HepG2 (cell line): Measurements from ENCODE around the gene STK40. TPM values are rescaled to one million over a fixed set of nuclear protein-coding genes. Genes with fewer than 3 reads are reported as not detected.

Experiments used
- ARID3A ChIP-seq: IDR thresholded peaks from 2 replicates; pipeline ENCODE4 v1.6.1; 2012; ENCODE audit warnings: low read depth, low read length, improper control_type of control experiment
- ATF5 ChIP-seq: sonication (generic); formaldehyde crosslinking; IDR thresholded peaks from 2 replicates; pipeline ENCODE4 v1.4.0; 2020; ENCODE audit warnings: mild to moderate bottlenecking, low read depth, missing genetic modification reagents
- HNF4A ChIP-seq: sonication (generic); formaldehyde crosslinking; IDR thresholded peaks from 2 replicates; pipeline ENCODE4 v1.4.0; 2020; ENCODE audit warnings: missing genetic modification reagents
- KLF16 ChIP-seq, 2 experiments: sonication (generic) in 1 of 2; formaldehyde crosslinking in 1 of 2; IDR thresholded peaks; 2 replicates each; pipeline versions ENCODE4 v1.6.1 to v1.8.0; 2016 to 2023; ENCODE audit warnings: missing genetic modification reagents in 2 of 2, missing compliant biosample characterization in 1 of 2
- RXRA ChIP-seq: sonication (generic); formaldehyde crosslinking; IDR thresholded peaks from 2 replicates; pipeline ENCODE4 v1.5.1; 2020; ENCODE audit warnings: missing genetic modification reagents
- SNAPC4 ChIP-seq: sonication (generic); formaldehyde crosslinking; IDR thresholded peaks from 2 replicates; pipeline ENCODE4 v1.4.0; 2020; ENCODE audit warnings: mild to moderate bottlenecking, missing genetic modification reagents
- ZNF740 ChIP-seq: sonication (generic); formaldehyde crosslinking; IDR thresholded peaks from 2 replicates; pipeline ENCODE4 v1.4.0; 2020; ENCODE audit warnings: missing genetic modification reagents
- ZSCAN21 ChIP-seq: sonication (generic); formaldehyde crosslinking; IDR thresholded peaks from 2 replicates; pipeline ENCODE4 v1.8.0; 2022; ENCODE audit warnings: mild to moderate bottlenecking, missing genetic modification reagents, moderate library complexity, borderline replicate concordance
- polyA plus RNA-seq, 8 experiments: library from polyadenylated mRNA; depleted of rRNA in 3 of 8; stranded (reverse) in 7 of 8; unstranded in 1 of 8; fragments of >200 nt; fragmentation: Illumina TruSeq in 4 of 8; extraction: Trizol in 4 of 8; gene quantifications; 2 replicates each; pipeline versions ENCODE4 v1.2.1 to v1.2.3, GENCODE V29; 2011 to 2016; ENCODE audit warnings: low read depth in 4 of 8, missing spikeins in 1 of 8, mixed read lengths in 1 of 8; ENCODE audit not compliant: insufficient read depth in 1 of 8
- total RNA-seq, 5 experiments: library from RNA; depleted of rRNA; stranded (reverse); fragments of >200 nt; fragmentation: Illumina TruSeq; extraction: Trizol; gene quantifications; 2 replicates each; pipeline ENCODE4 v1.2.3, GENCODE V29; 2016; ENCODE audit warnings: low read depth in 1 of 5
- TF ChIP-seq, protein P1 (sequence below): sonication (generic); formaldehyde crosslinking; conservative IDR thresholded peaks from 2 replicates; pipeline ENCODE4 v1.8.0; 2022; ENCODE audit warnings: missing genetic modification reagents
- TF ChIP-seq, protein P2 (sequence below): sonication (generic); formaldehyde crosslinking; conservative IDR thresholded peaks from 2 replicates; pipeline ENCODE4 v1.4.0; 2020; ENCODE audit warnings: missing genetic modification reagents
- TF ChIP-seq, protein P3 (sequence below): sonication (generic); formaldehyde crosslinking; IDR thresholded peaks from 2 replicates; pipeline ENCODE4 v1.4.0; 2020; ENCODE audit warnings: missing genetic modification reagents, borderline replicate concordance

Gene STK40
- total and polyA plus RNA-seq, 2 of the 13 experiments (the other 11 are each of a cell fraction or from before 2014, with no cell fraction given), result 33.8 to 35.1 TPM

GRCh38 chr1:36397378-36398230, 11.9 kb upstream of the STK40 start, which contains the start of gene LSM10 (continued):
- TF ChIP-seq ATF5 (CRISPR knock-in tag) (no peak), ZNF740 (no peak), RXRA (peak; percentile 24; the same call in 1 of the 2 replicates), ZSCAN21 (CRISPR knock-in tag) (peak; percentile 82; the same call in 1 of the 2 replicates), HNF4A (peak; percentile 32; the same call in 1 of the 2 replicates), KLF16 (CRISPR knock-in tag; IDR thresholded peaks at IDR 0.05) (0 out of 4 replicates have a peak, but pooled peaks of 1 of the 2 experiments have one; percentile 18), SNAPC4 (CRISPR knock-in tag) (0 out of 2 replicates have a peak, but pooled peaks have one; percentile 63), ARID3A (no peak)
- TF ChIP-seq, protein P1, sequence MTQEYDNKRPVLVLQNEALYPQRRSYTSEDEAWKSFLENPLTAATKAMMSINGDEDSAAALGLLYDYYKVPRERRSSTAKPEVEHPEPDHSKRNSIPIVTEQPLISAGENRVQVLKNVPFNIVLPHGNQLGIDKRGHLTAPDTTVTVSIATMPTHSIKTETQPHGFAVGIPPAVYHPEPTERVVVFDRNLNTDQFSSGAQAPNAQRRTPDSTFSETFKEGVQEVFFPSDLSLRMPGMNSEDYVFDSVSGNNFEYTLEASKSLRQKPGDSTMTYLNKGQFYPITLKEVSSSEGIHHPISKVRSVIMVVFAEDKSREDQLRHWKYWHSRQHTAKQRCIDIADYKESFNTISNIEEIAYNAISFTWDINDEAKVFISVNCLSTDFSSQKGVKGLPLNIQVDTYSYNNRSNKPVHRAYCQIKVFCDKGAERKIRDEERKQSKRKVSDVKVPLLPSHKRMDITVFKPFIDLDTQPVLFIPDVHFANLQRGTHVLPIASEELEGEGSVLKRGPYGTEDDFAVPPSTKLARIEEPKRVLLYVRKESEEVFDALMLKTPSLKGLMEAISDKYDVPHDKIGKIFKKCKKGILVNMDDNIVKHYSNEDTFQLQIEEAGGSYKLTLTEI (CRISPR knock-in tag), result no peak
- TF ChIP-seq, protein P2, sequence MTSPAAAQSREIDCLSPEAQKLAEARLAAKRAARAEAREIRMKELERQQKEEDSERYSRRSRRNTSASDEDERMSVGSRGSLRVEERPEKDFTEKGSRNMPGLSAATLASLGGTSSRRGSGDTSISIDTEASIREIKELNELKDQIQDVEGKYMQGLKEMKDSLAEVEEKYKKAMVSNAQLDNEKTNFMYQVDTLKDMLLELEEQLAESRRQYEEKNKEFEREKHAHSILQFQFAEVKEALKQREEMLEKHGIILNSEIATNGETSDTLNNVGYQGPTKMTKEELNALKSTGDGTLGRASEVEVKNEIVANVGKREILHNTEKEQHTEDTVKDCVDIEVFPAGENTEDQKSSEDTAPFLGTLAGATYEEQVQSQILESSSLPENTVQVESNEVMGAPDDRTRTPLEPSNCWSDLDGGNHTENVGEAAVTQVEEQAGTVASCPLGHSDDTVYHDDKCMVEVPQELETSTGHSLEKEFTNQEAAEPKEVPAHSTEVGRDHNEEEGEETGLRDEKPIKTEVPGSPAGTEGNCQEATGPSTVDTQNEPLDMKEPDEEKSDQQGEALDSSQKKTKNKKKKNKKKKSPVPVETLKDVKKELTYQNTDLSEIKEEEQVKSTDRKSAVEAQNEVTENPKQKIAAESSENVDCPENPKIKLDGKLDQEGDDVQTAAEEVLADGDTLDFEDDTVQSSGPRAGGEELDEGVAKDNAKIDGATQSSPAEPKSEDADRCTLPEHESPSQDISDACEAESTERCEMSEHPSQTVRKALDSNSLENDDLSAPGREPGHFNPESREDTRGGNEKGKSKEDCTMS (CRISPR knock-in tag), result no peak
- TF ChIP-seq, protein P3, sequence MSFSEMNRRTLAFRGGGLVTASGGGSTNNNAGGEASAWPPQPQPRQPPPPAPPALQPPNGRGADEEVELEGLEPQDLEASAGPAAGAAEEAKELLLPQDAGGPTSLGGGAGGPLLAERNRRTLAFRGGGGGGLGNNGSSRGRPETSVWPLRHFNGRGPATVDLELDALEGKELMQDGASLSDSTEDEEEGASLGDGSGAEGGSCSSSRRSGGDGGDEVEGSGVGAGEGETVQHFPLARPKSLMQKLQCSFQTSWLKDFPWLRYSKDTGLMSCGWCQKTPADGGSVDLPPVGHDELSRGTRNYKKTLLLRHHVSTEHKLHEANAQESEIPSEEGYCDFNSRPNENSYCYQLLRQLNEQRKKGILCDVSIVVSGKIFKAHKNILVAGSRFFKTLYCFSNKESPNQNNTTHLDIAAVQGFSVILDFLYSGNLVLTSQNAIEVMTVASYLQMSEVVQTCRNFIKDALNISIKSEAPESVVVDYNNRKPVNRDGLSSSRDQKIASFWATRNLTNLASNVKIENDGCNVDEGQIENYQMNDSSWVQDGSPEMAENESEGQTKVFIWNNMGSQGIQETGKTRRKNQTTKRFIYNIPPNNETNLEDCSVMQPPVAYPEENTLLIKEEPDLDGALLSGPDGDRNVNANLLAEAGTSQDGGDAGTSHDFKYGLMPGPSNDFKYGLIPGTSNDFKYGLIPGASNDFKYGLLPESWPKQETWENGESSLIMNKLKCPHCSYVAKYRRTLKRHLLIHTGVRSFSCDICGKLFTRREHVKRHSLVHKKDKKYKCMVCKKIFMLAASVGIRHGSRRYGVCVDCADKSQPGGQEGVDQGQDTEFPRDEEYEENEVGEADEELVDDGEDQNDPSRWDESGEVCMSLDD, result peak; percentile 56; the same call in 1 of the 2 replicates
